ENCODE data around the gene ASAH2. TPM values are rescaled to one million over a fixed set of nuclear protein-coding genes. Genes with fewer than 3 reads are reported as not detected.

Gene ASAH2
- total RNA-seq, result 0.53 and 3.2 TPM in 2 replicates

GRCh38 chr10:50251394-50251793 lies at the start of gene ASAH2:
ASAH2 (minus strand) TSS chr10:50251516; CDS start chr10:50248610, 2,906 bp downstream.

Other genes with a start within 250 kb of the ASAH2 start
- 44.1 and 46.2 TPM in 2 replicates for gene WASHC2A, start 183.6 kb downstream of the ASAH2 start, total RNA-seq

All from smooth muscle cell of the pulmonary artery (primary cell).